GM10248 (cell line): Measurements from ENCODE around the gene FOXL1.

Experiments used
- CTCF ChIA-PET: fragments of 300-600 bp; sonication (Branson Sonifier 250); formaldehyde crosslinking; extraction: SDS; loops from one replicate; lab custom pipeline; 2021; ENCODE audit warnings: antibody characterized with exemption; lab: Yijun Ruan, JAX
- POLR2A ChIA-PET: fragments of 350-650 bp; sonication (Branson Sonifier 250); formaldehyde crosslinking; extraction: SDS; loops from one replicate; lab custom pipeline; 2020; ENCODE audit warnings: antibody characterized with exemption; lab: Yijun Ruan, JAX
- DNase-seq: peaks from one replicate; pipeline ENCODE4 v3.0.0; 2012; ENCODE audit errors: extremely low spot score
- TF ChIP-seq, protein P1 (sequence below): IDR thresholded peaks from 2 replicates; pipeline ENCODE4 v1.5.1; 2012; ENCODE audit warnings: mild to moderate bottlenecking, low read depth; ENCODE audit errors: extremely low read depth, missing control alignments, control extremely low read depth

The FOXL1 gene

DNA sequence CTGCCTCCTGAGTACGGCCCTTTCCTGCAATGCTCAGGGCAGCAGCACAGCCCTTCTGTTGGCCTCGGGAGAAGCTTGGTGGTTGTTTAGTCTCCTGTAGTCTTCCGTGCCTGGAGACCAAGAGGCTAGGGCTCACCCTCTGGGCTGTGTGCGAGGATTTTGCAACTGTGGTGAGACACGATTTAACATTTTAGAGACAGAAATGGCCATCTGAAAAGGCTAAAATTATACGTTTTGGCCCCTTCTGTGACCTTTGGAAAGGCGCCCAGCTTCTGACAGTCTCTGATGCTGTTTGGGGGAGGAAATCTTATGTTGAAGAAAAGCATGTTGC, 33.1 kb downstream of the FOXL1 start:
- ChIA-PET POLR2A (no interaction called here), CTCF (no interaction called here)
- DNase-seq: no peak
- TF ChIP-seq, protein P1, sequence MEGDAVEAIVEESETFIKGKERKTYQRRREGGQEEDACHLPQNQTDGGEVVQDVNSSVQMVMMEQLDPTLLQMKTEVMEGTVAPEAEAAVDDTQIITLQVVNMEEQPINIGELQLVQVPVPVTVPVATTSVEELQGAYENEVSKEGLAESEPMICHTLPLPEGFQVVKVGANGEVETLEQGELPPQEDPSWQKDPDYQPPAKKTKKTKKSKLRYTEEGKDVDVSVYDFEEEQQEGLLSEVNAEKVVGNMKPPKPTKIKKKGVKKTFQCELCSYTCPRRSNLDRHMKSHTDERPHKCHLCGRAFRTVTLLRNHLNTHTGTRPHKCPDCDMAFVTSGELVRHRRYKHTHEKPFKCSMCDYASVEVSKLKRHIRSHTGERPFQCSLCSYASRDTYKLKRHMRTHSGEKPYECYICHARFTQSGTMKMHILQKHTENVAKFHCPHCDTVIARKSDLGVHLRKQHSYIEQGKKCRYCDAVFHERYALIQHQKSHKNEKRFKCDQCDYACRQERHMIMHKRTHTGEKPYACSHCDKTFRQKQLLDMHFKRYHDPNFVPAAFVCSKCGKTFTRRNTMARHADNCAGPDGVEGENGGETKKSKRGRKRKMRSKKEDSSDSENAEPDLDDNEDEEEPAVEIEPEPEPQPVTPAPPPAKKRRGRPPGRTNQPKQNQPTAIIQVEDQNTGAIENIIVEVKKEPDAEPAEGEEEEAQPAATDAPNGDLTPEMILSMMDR: no peak

DNA sequence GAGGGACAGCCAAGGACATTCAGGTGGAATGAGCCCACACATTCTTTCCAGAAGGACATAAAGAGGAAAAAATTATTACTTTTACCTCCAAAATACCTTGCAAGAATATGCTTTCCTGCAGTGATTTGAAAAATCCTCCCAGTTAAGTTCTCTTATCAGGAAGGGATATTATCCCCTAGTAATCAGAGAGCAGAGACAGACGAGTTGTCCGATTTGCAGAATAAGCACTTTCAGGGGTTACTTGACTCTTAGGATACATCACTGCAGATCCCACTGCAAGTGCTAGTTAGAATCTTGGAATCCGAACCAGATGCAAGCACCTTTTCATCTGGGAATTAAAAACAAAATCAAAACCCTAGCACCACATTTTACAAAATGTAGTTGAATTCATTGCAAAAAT, 33.6 kb downstream of the FOXL1 start:
- POLR2A ChIA-PET: no interaction called here
- CTCF ChIA-PET: no interaction called here
- DNase-seq: no peak
- TF ChIP-seq, protein P1: no peak

DNA sequence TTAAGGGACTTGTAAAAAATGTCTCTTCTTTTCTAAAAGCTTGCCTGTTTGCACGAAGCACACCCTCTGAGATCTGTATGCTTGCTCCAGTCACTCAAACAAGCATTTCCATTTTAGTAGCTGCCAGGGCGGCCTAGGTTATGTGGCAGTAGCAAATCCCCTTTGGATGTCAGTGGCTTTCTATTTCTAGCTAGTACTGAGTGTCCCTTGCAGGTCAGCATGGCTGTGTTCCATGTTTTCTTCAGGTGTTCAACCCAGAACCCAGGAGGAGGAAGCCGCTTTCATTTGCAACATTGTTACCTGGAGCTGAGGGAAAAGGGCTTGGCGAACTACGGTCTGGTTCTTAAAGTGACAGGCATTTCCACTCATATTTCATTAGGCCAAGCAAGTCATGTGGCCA, 36.4 kb downstream of the FOXL1 start:
- DNase-seq: no peak
- ChIA-PET CTCF (no interaction called here), POLR2A (no interaction called here)
- TF ChIP-seq, protein P1: no peak

DNA sequence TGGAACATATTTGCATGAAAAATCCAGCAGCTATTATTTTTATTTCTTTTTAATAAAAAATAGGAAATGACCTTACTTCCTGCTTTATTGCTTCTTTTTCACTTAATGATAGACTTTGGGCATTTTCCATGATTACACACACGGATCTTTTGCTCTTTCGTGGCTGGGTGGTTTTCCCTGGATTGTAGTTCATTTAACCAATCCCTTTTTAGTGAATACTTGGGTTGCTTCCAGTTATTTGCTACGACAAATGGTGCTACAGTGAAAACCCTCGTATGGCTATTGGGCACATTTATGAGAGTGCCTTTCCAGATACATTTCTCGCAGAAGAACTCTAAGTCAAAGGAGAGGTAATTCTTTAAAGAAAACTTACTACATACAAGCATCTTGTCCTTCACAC, 38.6 kb downstream of the FOXL1 start:
- POLR2A ChIA-PET: no interaction called here
- CTCF ChIA-PET: no interaction called here
- TF ChIP-seq, protein P1: no peak
- DNase-seq: no peak

DNA sequence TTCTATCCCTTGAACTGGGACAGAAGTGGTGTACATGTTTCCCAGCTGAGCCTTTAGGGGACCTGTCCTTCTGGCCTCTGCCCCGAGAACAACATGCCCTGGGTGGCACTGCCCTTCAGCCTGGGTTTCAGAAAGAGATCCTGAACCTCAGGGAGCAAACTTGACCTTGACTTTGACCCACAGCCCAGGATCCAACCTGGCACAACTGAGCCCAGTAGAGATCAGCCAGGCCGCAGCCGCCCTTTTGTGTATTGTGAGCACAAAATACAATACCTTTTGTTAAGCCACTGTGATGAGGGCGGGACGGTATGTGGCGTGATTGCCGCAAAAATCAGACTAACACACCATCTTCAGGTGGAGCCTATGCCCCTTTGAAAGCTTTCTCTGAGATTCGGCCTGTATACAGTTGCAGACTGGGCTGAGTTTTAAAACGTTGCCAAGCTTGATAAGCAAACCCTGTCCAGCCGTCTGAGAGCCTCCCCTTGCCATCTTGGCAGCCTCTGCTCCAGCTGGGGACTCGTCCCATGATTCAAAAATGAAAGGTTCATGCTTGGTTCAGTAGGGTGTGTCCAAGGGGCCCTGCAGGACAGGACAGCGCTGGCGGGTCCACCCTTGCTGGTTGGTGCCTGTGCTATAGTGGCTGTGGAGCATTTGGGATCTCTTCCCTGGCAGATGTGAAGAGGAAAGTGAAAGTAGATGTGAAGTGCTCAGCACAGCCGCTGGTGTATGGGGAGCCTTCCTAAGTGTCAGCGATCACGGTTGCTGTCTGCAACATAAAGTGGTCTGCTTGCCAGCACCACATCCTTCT, 40.3 kb downstream of the FOXL1 start:
- CTCF ChIA-PET: interaction anchor here (1.7 kb wide), 1 partner anchor 46 kb away, joined by 4 read pairs; no protein-coding TSS in a partner anchor
- POLR2A ChIA-PET: no interaction called here

DNA sequence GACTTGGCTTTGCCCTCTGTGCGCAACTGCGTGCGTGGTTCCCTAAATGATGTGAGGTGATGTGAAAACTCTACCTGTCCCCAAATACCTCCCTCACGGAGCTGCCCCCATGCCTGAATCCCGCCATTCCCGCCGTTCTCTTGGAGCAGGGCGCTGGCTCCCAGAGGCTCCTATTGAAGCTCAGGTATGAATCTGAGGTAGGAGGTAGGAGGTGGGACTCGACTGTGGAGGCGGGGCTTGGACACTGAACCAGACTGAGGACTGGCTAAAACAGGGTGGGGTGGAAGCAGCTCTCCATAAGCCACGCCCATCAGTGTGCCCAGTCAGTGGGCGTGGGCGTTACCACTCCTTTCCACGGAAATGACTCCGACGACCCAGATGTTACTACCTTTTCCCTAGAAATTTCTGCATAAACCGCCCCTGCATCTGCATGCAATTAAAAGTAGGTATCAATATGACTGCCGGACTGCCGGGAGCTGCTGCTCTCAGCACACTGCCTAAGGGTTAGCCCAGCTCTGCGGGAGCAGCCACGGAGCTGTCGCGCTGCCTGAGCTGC, 41.0 kb downstream of the FOXL1 start:
- ChIA-PET CTCF (interaction anchor here (1.7 kb wide), 1 partner anchor 45 kb away, joined by 4 read pairs; no protein-coding TSS in a partner anchor), POLR2A (no interaction called here)
- DNase-seq: no peak
- TF ChIP-seq, protein P1: no peak

More for the DNA sequence above, 40.3 kb downstream of the FOXL1 start:
- DNase-seq: no peak
- TF ChIP-seq, protein P1: no peak
